Mesothelial cell of epicardium (in vitro differentiated cells): ENCODE measurements around the gene UROS. TPM values are rescaled to one million over a fixed set of nuclear protein-coding genes. Genes with fewer than 3 reads are reported as not detected.

Source experiments
- DNase-seq, 2 experiments: peaks; one replicate each; pipeline ENCODE4 v3.0.0; 2021; ENCODE audit warnings: low spot score in 2 of 2; ENCODE audit not compliant: unreplicated experiment in 2 of 2
- H3K27ac Mint-ChIP-seq: 2 replicates; pipeline ENCODE4 v1.8.0; 2021; ENCODE audit warnings: mixed read lengths
- H3K27me3 Mint-ChIP-seq: 2 replicates; pipeline ENCODE4 v1.8.0; 2021; ENCODE audit warnings: low read depth, mixed read lengths
- H3K36me3 Mint-ChIP-seq: 2 replicates; pipeline ENCODE4 v1.8.0; 2021; ENCODE audit warnings: mixed read lengths
- H3K4me1 Mint-ChIP-seq: 2 replicates; pipeline ENCODE4 v1.8.0; 2021; ENCODE audit warnings: mixed read lengths
- H3K4me3 Mint-ChIP-seq: 2 replicates; pipeline ENCODE4 v1.8.0; 2021; ENCODE audit warnings: mild to moderate bottlenecking, moderate library complexity, mixed read lengths
- H3K9me3 Mint-ChIP-seq: 2 replicates; pipeline ENCODE4 v1.8.0; 2021; ENCODE audit warnings: mixed read lengths
- CTCF ChIP-seq: fragments of 200-600 bp; sonication (generic); IDR thresholded peaks from one replicate; pipeline ENCODE4 v1.5.0; 2021; ENCODE audit warnings: antibody characterized with exemption; ENCODE audit not compliant: unreplicated experiment
- total RNA-seq: library from RNA; stranded (reverse); gene quantifications from 3 replicates; pipeline ENCODE4 v1.2.1, GENCODE V29; 2021

The UROS gene
- total RNA-seq, 1 donor from 2014 or later = 63.2 TPM

- H3K27me3 Mint-ChIP-seq = no peaks in the 10 kb centered on the region
- peaks cover 30% of the 10 kb centered on the region for H3K36me3 Mint-ChIP-seq
- H3K4me1 Mint-ChIP-seq = peaks cover 7% of the 10 kb centered on the region
- H3K4me3 Mint-ChIP-seq = no peak overlapping the region
- no peak for TF ChIP-seq CTCF
- H3K27ac Mint-ChIP-seq = no peak overlapping the region
- DNase-seq = no peak
- H3K9me3 Mint-ChIP-seq = no peaks in the 10 kb centered on the region
Observed at GRCh38 chr10:125828311-125828710, 5.3 kb upstream of the UROS start.

GRCh38 chr10:125827133-125827532 is 4.1 kb upstream of the UROS start:
- Mint-ChIP-seq H3K9me3 (no peaks in the 10 kb centered on the region), H3K27me3 (no peaks in the 10 kb centered on the region), H3K27ac (no peak overlapping the region), H3K36me3 (peaks cover 28% of the 10 kb centered on the region), H3K4me1 (peaks cover 7% of the 10 kb centered on the region), H3K4me3 (no peak overlapping the region)
- DNase-seq = no peak
- TF ChIP-seq CTCF = no peak

GRCh38 chr10:125824736-125825135 is 1.7 kb upstream of the UROS start:
- Mint-ChIP-seq H3K4me3 (no peak overlapping the region), H3K9me3 (no peaks in the 10 kb centered on the region), H3K36me3 (peaks cover 19% of the 10 kb centered on the region), H3K4me1 (peaks cover 15% of the 10 kb centered on the region), H3K27me3 (no peaks in the 10 kb centered on the region), H3K27ac (no peak overlapping the region)
- TF ChIP-seq CTCF = no peak
- DNase-seq = no peak

- H3K4me3 Mint-ChIP-seq = no peak overlapping the region
- TF ChIP-seq CTCF = no peak
- H3K9me3 Mint-ChIP-seq = no peaks in the 10 kb centered on the region
- peaks cover 12% of the 10 kb centered on the region for H3K36me3 Mint-ChIP-seq
- peaks cover 15% of the 10 kb centered on the region for H3K4me1 Mint-ChIP-seq
- DNase-seq = peak in 1 of 2 experiments; percentile 41
- no peak overlapping the region for H3K27ac Mint-ChIP-seq
- H3K27me3 Mint-ChIP-seq = no peaks in the 10 kb centered on the region
Observed at GRCh38 chr10:125823663-125824251, 699 bp upstream of the UROS start.

- H3K27ac Mint-ChIP-seq = no peak overlapping the region
- no peak for DNase-seq
- H3K9me3 Mint-ChIP-seq = no peaks in the 10 kb centered on the region
- peaks cover 11% of the 10 kb centered on the region for H3K4me1 Mint-ChIP-seq
- H3K27me3 Mint-ChIP-seq = no peaks in the 10 kb centered on the region
- H3K4me3 Mint-ChIP-seq = no peak overlapping the region
- peaks cover 2% of the 10 kb centered on the region for H3K36me3 Mint-ChIP-seq
- no peak for TF ChIP-seq CTCF
Observed at GRCh38 chr10:125820701-125821100, 2.4 kb downstream of the UROS start.

GRCh38 chr10:125817337-125817946 is 5.6 kb downstream of the UROS start:
- Mint-ChIP-seq H3K36me3 (peaks cover 9% of the 10 kb centered on the region), H3K27me3 (no peaks in the 10 kb centered on the region), H3K9me3 (no peaks in the 10 kb centered on the region), H3K4me3 (no peak overlapping the region), H3K27ac (no peak overlapping the region), H3K4me1 (peaks cover 13% of the 10 kb centered on the region)
- no peak for TF ChIP-seq CTCF
- DNase-seq = no peak
